HG02884 (cell line): ENCODE measurements around the gene NEDD9.

Experiments
- ATAC-seq: cut with Tn5 transposase; IDR thresholded peaks from one replicate; pipeline ENCODE4 v1.9.1; 2021; ENCODE audit warnings: mild to moderate bottlenecking, moderate library complexity; ENCODE audit not compliant: unreplicated experiment

NEDD9 gene

DNA sequence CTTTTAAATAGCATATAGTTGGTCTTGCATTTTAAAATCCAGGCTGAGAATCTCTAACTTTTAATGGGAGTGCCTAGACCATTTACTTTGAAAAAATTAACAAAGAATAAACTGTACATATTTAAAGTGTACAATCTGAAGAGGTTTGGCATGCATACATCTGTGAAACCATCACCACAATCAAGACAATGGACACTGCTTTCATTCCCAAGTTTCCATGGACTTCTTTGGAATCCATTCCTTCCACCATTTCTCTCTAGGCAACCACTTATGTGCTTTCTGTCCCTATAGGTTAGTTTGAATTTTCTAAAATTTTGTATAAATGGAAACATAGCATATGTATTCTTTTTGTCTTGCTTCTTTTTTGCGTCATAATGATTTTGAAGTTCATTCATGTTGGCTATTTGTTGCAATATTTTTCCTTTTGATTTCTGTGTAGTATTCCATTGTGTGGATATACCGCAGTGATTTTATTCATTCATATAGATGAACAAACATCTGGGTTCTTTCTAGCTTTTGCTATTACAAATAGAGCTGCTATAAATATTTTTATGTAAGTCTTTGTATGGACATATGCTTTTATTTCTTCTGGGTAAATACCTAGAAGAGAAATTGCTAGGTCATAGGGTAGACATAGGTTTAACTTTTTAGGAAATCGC lies 50.9 kb downstream of the NEDD9 start:
- ATAC-seq = no peak

DNA sequence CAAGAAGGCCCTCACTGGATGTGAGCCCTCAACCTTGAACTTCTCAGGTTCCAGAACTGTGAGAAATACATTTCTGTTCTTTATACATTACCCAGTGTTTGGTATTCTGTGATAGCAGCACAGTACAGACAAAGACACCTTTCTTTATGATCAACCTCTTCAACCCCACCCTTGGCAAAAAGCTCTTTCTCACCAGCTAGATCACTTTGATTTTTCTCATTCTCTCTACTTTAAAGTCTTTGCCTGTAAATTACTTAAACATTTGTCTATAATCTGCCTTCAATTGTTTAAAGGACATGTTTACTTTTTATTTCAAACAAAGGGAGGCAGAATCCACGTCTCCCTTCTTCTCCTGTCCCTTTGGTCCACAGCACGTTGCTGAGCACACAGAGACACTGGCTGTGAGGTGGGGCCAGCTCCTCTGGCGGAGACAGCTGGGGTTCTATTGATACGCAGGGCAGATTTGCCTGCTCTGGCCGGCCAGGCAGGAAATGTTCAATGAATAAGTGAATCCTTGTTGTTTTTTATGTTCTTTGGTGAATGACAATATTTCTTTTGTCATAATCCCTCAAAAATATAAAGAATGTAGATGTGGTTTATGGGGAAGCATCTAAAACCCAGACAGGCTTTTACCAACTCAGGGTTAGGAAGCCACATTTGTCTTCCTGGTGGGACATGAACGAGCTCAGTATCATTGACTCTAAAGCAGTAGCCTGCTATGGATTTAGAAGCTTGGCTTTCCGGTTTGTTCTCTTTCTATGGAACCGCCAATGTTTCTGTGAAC lies 52.9 kb downstream of the NEDD9 start:
- ATAC-seq = no peak

DNA sequence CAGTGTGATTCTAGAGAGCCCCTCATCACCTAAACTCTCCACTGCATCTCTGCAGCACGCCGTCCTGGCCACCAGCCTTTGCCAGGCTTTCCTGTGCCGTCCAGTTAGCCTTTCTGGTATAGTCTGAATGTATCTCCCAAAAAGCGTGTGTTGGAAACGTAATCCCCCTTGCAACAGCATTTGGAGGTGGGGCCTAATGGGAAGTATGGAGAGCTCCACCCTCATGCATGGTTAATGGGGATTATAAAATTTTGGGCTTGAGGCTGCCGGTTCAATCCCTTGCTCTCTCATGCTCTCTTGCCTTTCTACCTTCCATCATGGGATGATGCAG lies 53.4 kb downstream of the NEDD9 start:
- no peak for ATAC-seq

DNA sequence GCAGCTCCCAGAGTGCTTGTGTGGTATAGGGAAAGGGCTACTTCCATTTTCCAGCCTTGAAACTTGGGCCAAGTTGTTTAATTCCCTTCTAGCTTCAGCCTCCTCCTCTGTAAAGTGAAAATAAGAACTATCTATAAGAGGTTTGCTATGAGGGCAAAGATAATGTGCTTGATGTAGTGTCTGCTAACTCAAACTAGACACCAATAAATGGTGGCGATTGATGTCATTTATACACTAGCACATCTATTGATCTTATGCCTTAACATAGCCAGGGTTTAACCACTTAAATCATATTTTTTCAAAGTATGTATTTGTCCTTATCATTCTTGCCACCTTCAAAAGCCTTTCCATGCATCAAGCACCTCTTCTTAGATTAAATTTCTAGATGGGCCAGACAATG lies 55.2 kb downstream of the NEDD9 start:
- no peak for ATAC-seq

DNA sequence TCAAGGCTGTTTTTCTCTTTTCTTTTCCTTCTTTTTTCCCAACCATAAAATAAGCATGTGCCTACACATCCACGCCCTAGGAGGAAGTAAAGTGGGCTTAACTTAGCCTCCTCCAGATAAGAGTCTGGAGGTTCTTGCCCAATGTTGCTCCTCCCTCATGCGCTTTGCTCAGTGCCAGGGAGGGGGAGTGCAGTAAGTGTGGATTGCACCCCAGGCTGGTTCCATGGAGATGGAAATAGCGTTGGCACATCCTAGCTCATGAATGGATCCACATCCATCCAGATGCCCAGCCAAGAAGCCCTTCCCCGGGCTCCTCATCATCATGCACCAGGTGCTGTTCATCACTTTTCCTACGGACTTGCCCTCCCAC lies 58.2 kb downstream of the NEDD9 start:
- ATAC-seq = no peak

DNA sequence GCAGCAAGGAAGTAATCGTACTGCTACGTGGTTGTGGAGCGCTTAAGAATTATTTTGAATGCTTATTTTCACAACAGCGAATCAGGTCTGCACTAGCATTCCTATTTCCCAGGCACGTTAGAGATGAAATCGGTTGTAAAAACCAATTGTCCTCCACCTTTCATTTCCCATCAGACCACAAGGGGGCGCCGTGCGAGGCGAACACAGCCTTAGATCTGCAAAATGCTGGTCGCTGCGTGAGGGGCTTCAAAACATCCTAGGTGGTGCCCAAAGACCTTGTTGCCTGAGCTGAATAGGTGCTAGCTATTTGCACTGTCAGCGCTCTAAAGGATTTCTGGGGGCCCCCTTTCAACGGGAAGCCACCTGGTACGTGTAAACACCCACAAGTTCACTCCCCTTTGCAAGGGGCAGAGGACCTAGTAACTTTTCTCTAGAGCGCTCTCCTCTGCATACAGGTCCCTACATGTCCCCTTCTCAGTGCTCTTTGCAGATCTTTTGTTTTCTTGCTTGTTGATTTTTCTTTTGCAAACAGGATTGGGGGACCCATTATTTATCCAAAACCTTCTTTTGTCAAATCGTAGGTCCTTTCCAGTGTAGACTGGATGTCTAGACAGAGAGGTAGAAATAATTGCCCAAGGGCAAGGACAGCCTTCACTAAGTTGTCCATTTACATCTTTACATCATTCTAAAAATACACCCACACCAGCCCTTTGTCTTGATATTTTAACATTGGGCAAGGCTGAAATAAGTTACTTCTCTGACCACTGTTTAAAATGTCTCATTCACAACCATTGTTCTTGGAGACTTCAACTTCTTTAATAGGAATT lies 59.8 kb downstream of the NEDD9 start:
- no peak for ATAC-seq

DNA sequence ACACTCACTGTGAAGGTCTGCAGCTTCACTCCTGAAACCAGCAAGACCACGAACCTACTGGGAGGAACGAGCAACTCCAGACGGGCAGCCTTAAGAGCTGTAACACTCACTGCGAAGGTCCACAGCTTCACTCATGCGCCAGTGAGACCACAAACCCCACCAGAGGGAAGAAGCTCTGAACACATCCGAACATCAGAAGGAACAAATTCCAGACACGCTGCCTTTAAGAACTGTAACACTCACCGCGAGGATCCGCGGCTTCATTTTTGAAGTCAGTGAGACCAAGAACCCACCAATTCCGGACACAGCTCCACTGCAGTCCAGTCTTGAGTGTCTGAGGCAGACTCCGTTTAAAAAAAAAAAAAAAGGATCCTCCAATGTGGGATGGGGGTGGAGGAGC lies 60.5 kb downstream of the NEDD9 start:
- no peak for ATAC-seq

DNA sequence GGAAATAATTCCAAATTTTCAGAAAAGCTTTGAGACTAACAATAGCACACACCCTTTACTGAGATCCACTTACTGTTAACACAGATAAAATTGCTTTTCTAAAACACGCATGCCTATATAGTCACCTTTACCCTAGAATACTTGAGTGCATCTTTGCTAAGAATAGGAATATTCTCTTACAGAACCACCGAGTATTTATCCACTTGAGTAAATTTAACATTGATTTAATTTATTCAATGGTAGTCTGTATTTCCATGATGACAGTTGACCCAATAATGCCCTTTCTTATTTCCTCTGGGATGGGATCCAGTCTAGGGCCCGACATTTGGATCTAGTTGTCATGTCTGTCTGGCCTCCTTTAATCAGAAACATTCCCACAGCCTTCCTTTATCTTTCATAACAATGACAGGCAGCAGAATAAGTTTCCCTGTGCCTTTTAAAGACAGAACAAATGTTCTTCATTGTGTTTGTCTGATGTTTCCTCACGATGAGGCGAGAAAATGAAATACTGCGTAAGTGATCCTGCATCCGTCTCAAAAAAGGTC lies 64.3 kb downstream of the NEDD9 start:
- ATAC-seq = no peak

DNA sequence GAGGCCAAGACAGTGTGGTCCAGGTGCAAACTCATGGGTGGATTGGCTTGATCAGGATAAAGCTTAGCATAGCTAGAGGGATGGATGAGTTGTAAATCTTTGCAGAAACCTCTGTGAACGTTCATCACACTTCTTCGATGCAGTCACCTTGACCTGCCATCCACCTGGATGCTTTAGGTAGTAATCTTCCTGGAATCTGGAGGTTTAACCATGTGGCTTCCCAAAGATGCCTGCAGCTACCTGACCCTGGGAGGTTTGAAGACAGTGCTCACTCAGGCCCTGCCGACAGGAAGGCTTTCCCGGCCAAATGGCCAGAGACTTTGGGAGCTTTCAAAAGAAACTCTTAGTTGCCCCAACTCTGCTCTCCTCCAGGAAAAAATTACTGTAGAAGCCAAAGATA lies 65.5 kb downstream of the NEDD9 start:
- no peak for ATAC-seq

DNA sequence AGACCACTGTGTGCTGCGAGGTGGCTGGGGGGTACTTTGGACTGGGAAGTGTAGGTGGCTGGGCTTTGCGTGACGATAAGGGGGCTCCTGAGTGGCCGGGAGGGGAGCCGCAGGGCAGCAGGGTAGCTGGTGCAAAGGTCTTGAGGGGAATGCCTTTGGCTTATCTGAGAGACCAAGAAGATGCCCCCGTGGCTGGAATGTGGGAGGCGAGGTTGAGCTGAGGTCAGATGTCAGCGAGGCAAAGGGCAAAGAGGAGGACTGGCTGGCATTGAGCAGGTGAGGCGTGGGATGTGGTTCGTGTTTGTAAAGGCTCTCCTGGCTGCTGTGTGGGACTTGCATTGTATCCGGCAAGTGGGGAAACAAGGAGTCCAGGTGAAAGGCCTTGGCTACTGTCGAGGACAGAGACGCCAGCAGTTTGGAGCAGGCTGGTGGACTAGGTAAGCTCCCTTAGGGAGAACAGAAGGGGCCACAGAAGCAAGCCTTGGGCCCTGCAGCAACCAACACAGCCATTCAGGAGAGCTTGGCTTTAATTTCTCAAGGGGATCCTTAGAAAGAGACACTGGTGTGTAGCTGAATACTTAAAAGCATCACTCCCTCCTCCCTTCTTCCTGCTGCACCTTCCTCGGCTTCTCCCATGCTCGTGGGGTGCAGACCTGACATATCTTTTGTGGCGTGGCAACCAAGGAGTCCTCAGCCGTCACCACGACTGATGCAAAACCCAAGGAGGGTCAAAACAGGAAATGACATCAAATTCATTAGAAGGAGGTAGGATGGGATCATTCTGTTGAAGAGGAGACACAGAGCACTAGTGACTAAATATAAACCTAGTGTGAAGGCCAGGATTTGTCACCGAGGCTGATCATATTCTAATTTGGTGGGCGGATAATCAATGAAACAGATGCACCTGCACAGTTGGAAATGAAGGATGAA lies 67.5 kb downstream of the NEDD9 start:
- no peak for ATAC-seq

DNA sequence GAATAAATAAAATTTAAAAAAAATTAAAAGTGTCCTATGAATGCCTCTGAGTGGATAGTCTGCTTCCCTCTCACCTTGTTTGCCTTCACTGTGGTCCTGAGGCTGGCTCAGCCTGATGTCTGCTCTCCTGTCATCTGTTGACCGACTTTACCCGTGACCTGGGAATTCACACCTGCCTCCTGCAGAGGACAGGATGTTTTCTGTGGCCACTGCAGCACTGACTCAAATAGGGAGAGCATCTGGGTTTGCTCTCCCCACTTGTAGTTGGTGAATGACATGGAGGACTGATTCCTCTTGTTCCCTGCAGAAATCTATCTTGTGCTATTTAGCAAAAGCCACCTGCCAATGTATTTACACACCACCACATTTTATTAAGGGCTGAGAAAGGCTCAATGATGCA lies 68.5 kb downstream of the NEDD9 start:
- ATAC-seq = no peak

DNA sequence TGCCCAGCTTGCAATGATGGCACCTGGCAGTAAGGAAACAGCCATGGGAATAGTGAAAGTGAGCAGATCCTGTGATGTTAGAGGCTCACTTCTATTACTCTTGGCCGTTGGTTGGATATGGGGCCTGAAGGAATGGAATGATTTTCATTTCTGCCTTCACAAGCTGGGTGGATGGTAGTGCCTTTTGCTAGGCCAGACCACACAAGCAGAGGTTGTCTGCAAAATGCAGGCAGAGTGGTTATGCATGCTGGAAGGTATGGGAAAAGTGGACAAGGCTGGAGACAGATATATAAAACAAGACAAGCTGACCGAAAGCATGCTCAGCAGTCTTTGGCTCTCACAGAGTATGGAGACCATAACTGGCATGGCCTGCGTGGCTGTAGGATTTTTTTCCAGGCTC lies 70.2 kb downstream of the NEDD9 start:
- ATAC-seq = no peak

DNA sequence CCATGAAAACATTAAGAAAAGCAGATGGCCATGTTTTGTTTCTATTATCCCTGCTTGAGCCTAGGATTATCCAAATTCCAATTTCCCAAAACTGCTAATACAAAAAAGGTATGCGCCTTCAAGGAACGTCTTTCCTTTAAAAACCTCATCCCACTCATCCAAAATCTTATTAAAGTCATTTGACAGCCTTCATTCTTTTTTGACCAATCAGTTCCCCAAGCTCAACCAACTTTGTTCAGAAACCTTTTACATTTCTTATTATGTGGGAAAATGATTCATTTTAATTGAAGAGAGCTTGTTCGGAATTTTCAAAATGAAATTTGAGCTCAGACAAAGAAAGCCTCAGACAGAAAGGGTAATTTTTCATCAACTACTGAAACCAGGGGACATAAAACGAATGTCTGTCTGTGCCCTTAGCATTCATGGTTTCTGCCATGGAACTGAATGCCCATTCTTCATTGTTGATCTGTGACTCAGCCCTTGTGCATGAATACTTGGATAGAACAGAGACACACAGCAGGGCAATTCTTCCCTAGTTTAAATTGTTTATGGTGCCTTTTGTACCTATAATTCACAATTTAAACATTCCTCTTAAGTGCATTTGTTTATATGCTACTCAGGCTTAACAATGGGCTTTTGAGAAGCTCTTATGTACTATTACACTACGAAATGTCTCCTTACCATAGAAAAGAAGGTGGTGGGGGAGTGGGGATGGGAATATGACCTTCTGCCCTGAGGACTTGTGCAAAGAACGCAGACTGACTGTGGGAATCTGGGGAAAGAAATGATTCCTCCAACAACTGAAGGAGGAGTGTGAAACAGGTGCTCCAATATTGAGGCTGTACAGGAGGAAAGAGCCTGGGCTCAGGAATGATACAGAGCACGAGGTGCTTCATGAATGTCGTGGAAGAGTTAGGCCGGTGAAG lies 71.2 kb downstream of the NEDD9 start:
- no peak for ATAC-seq

DNA sequence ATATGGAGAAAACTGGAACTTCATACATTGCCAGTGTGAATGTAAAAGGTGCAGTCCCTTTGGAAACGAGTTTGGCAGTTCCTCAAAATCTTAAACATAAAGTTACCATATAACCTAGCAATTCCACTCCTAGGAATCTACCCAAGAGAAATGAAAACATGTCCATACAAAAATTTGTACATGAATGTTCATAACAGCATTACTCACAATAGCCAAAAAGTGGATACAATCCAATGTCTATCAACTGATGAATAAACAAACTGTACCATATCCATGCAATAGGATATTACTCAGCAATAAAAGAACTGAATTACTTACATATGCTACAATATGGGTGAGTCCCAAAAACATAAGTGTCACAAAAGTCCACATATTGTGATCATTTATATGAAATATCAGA lies 72.3 kb downstream of the NEDD9 start:
- ATAC-seq = no peak

DNA sequence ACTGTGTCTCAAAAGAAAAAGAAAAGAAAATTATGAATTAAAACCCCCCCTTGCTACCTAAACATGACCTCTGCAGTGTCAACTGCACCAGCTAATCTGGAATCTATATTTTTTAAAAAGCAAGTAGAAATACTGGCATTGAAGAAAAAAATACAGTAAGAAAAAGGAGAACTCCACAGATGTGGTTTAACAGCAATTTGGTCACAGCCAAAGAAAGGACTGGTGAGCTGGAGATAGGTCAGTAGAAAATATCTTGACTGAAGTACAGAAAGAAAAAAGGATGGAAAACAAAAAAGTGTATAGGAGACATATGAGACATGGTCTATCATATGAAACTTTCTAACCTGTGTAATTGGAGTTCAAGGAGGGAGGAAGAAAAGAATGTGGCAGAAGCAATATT lies 76.9 kb downstream of the NEDD9 start:
- no peak for ATAC-seq

DNA sequence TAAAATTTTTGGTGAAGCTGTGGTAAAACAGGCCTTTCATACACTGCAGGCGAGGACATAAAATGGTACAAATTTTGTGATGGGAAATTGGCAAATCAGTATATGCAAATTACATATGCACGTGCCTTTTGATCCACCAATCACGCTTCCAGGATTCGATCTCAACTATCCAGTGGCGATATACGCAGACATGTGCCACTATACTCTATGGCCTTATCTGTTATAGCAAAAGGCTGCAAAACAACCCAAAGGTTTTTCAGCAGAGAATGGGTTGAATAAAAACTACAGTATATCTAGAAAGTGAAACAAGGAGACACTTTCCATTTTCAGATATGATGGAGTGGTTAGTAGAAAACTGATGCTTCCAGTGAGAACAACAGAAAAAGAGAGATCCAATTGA lies 79.0 kb downstream of the NEDD9 start:
- no peak for ATAC-seq

DNA sequence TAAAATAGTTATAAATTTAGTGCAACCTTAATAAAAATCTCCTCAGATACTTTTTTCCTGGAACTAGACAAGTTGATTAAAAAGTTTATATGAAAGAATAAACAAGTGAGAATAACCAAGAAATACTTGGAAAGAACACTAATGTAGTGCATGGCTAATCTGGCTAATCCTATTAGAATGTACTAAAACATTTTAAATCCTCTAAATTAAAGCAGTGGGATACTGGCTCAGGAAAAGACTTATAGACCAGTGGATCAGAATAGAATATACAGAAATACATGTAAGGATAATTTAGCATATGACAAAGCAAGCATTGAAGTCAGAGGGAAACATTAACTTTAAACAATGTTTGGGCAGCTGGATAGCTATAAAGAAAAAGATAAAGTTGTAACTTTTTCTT lies 79.9 kb downstream of the NEDD9 start:
- ATAC-seq = no peak

DNA sequence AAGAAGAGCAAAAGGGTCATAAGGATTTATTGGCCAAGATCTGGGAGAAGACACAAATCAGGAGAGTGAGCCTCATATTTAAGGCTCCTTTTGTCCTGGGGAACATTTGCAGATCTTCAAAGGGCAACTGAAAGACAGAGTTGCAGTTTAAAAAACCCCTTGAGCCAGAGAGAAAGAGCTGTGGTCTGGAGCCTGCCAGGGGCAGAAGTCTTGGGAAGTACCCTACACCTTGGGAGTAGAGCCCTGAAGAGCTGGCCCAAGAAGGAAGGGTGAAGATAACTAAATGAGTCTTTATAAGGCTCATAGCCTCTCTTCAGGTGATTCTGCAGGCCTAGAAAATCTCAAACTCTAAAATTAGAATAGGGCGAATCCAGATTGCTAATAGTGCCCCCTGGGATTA lies 81.0 kb downstream of the NEDD9 start:
- no peak for ATAC-seq

DNA sequence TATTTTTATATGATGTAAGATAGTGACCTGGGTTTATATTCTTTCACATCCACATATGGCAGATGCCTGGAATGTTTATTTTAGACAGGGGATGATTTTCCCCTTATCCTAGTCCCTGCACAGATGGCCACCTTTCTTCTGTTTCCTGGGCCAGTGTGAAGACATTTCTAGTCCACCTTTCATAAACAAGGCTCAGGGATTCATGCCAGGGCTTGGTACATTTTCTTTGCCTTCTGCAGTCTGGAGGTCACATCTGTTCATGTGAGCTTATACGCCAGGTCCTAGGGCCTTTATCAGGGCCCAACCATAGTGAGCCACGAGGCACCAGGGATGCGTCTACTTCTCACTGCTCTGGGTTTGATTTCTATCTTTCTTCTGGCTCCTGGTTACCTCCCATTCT lies 82.9 kb downstream of the NEDD9 start:
- no peak for ATAC-seq
